ENCODE results near the gene BTC. TPM values are rescaled to one million over a fixed set of nuclear protein-coding genes. Genes with fewer than 3 reads are reported as not detected.

Gene BTC
- total RNA-seq, 1 donor from 2014 or later = 0.40 TPM

- H3K27ac Mint-ChIP-seq (ENCODE audit: unreplicated experiment) = no peak overlapping the region
- TF ChIP-seq, protein P1, sequence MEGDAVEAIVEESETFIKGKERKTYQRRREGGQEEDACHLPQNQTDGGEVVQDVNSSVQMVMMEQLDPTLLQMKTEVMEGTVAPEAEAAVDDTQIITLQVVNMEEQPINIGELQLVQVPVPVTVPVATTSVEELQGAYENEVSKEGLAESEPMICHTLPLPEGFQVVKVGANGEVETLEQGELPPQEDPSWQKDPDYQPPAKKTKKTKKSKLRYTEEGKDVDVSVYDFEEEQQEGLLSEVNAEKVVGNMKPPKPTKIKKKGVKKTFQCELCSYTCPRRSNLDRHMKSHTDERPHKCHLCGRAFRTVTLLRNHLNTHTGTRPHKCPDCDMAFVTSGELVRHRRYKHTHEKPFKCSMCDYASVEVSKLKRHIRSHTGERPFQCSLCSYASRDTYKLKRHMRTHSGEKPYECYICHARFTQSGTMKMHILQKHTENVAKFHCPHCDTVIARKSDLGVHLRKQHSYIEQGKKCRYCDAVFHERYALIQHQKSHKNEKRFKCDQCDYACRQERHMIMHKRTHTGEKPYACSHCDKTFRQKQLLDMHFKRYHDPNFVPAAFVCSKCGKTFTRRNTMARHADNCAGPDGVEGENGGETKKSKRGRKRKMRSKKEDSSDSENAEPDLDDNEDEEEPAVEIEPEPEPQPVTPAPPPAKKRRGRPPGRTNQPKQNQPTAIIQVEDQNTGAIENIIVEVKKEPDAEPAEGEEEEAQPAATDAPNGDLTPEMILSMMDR (IDR thresholded peaks at IDR 0.05) = no peak
- H3K4me3 Mint-ChIP-seq (ENCODE audit: unreplicated experiment) = no peak overlapping the region
- peaks cover 42% of the 10 kb centered on the region for H3K27me3 Mint-ChIP-seq (ENCODE audit: low read depth)
- peaks cover 15% of the 10 kb centered on the region for H3K4me1 Mint-ChIP-seq (ENCODE audit: low read depth)
- DNase-seq (ENCODE audit: low spot score) = no peak
- H3K36me3 Mint-ChIP-seq (ENCODE audit: low read depth) = no peaks in the 10 kb centered on the region
- no peaks in the 10 kb centered on the region for H3K9me3 Mint-ChIP-seq (ENCODE audit: low read depth)
These were observed 2.3 kb upstream of the BTC start for GRCh38 chr4:74796631-74797030.

DNA sequence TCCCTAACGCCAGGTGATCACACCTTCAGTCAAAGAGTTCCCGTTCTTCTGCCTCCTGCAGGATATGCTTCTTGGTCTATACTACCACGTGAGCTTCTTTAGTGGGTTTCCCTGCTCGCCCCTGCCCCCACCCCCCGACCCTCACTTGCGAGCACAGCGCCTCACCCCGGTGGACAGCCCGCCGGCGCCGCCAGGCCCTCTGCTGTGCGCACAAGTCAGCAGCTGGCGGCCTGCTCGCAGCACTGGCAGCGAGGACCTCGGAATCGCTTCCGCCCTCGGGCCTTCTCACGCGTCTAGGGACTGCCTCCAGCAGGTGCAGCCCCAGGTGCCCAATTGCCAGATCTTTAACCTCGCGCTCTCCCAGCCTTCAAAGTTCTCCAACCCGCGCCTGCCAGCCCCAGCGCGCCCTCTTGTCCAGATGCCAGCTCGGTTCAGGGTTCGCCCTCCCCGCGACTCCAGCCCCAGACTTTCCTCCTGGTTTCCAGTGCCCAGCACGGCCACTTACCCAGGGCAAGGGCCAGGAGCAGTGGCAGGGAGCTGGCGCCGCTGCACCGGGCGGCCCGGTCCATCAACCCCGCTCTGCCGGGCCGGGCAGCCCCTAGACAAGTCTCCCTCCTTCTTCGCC, 454 bp downstream of the BTC start:
- Mint-ChIP-seq H3K4me1 (ENCODE audit: low read depth) (peaks cover 15% of the 10 kb centered on the region), H3K4me3 (ENCODE audit: unreplicated experiment) (peak overlapping the region; percentile 87), H3K9me3 (ENCODE audit: low read depth) (no peaks in the 10 kb centered on the region), H3K27ac (ENCODE audit: unreplicated experiment) (peak overlapping the region; percentile 81), H3K27me3 (ENCODE audit: low read depth) (peaks cover 46% of the 10 kb centered on the region), H3K36me3 (ENCODE audit: low read depth) (no peaks in the 10 kb centered on the region)
- DNase-seq (ENCODE audit: low spot score) = no peak
- TF ChIP-seq, protein P1 (IDR thresholded peaks at IDR 0.05) = peak; percentile 74

DNA sequence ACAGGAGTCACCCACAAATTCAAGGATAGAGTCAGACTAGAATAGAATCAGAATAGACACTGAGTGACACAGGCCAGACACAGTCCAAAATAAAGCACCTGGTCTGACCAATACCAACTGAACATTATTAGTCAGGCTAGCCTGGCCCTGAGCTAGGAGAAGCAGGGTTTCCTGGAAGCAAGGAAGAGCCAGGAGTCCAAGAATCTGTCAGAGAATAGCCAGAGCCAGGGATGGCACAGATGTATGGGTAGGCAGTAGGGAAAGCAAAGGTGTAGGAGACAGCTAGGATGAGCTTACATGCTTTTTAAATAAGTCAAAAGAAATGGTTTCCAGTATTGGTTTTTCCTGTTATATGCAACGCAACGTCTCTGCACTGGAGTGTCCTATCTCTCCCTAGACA, 3.7 kb downstream of the BTC start:
- no peaks in the 10 kb centered on the region for H3K9me3 Mint-ChIP-seq (ENCODE audit: low read depth)
- peaks cover 15% of the 10 kb centered on the region for H3K4me1 Mint-ChIP-seq (ENCODE audit: low read depth)
- H3K4me3 Mint-ChIP-seq (ENCODE audit: unreplicated experiment) = no peak overlapping the region
- H3K27ac Mint-ChIP-seq (ENCODE audit: unreplicated experiment) = no peak overlapping the region
- H3K36me3 Mint-ChIP-seq (ENCODE audit: low read depth) = no peaks in the 10 kb centered on the region
- H3K27me3 Mint-ChIP-seq (ENCODE audit: low read depth) = peaks cover 51% of the 10 kb centered on the region
- DNase-seq (ENCODE audit: low spot score) = no peak
- TF ChIP-seq, protein P1 (IDR thresholded peaks at IDR 0.05) = no peak

- H3K27ac Mint-ChIP-seq (ENCODE audit: unreplicated experiment) = no peak overlapping the region
- TF ChIP-seq, protein P1 (IDR thresholded peaks at IDR 0.05) = no peak
- peaks cover 58% of the 10 kb centered on the region for H3K27me3 Mint-ChIP-seq (ENCODE audit: low read depth)
These were observed 4.8 kb downstream of the BTC start for GRCh38 chr4:74789518-74789917.

GRCh38 chr4:74777531-74777930, 16.8 kb downstream of the BTC start:
- Mint-ChIP-seq H3K36me3 (ENCODE audit: low read depth) (no peaks in the 10 kb centered on the region), H3K4me3 (ENCODE audit: unreplicated experiment) (no peak overlapping the region), H3K27me3 (ENCODE audit: low read depth) (peaks cover 2% of the 10 kb centered on the region), H3K4me1 (ENCODE audit: low read depth) (no peaks in the 10 kb centered on the region), H3K9me3 (ENCODE audit: low read depth) (peaks cover 3% of the 10 kb centered on the region), H3K27ac (ENCODE audit: unreplicated experiment) (no peak overlapping the region)
- DNase-seq (ENCODE audit: low spot score) = no peak
- TF ChIP-seq, protein P1 (IDR thresholded peaks at IDR 0.05) = no peak

More at GRCh38 chr4:74789518-74789917, 4.8 kb downstream of the BTC start:
- no peaks in the 10 kb centered on the region for H3K9me3 Mint-ChIP-seq (ENCODE audit: low read depth)
- DNase-seq (ENCODE audit: low spot score) = no peak
- no peaks in the 10 kb centered on the region for H3K36me3 Mint-ChIP-seq (ENCODE audit: low read depth)
- H3K4me1 Mint-ChIP-seq (ENCODE audit: low read depth) = peaks cover 13% of the 10 kb centered on the region
- H3K4me3 Mint-ChIP-seq (ENCODE audit: unreplicated experiment) = no peak overlapping the region
